ENCODE measurements around the gene XNDC1N. TPM values are rescaled to one million over a fixed set of nuclear protein-coding genes. Genes with fewer than 3 reads are reported as not detected.

The XNDC1N gene
- total RNA-seq, 1 experiment from 2014 or later = 18.5 TPM

- Mint-ChIP-seq H3K4me3 (ENCODE audit: low read depth, unreplicated experiment) (no peak overlapping the region), H3K4me1 (ENCODE audit: low read depth, unreplicated experiment) (peaks cover 11% of the 10 kb centered on the region), H3K27ac (ENCODE audit: unreplicated experiment) (no peak overlapping the region), H3K9me3 (ENCODE audit: low read depth, unreplicated experiment) (no peaks in the 10 kb centered on the region), H3K36me3 (ENCODE audit: insufficient read depth, unreplicated experiment) (peaks cover 7% of the 10 kb centered on the region), H3K27me3 (ENCODE audit: unreplicated experiment) (no peaks in the 10 kb centered on the region)
- TF ChIP-seq CTCF (IDR thresholded peaks at IDR 0.05; ENCODE audit: unreplicated experiment) = no peak
- CTCF ChIA-PET = no interaction called here
- intact Hi-C loops (cut with micrococcal nuclease; ENCODE audit: unreplicated experiment) = no loop called here
- BruUV-seq (replicated peaks) = no TSS peak
- no peak for DNase-seq
Measured at GRCh38 chr11:71962428-71963038, 34.1 kb upstream of the XNDC1N start.

- no peak for DNase-seq
- CTCF ChIA-PET = interaction anchor here (0.6 kb wide), 1 partner anchor 9 kb away, joined by 3 read pairs; no protein-coding TSS in a partner anchor
- BruUV-seq (replicated peaks) = no TSS peak
- no peak overlapping the region for H3K27ac Mint-ChIP-seq (ENCODE audit: unreplicated experiment)
- peaks cover 11% of the 10 kb centered on the region for H3K4me1 Mint-ChIP-seq (ENCODE audit: low read depth, unreplicated experiment)
- peaks cover 2% of the 10 kb centered on the region for H3K36me3 Mint-ChIP-seq (ENCODE audit: insufficient read depth, unreplicated experiment)
- H3K4me3 Mint-ChIP-seq (ENCODE audit: low read depth, unreplicated experiment) = no peak overlapping the region
- H3K27me3 Mint-ChIP-seq (ENCODE audit: unreplicated experiment) = no peaks in the 10 kb centered on the region
- no peaks in the 10 kb centered on the region for H3K9me3 Mint-ChIP-seq (ENCODE audit: low read depth, unreplicated experiment)
- no peak for TF ChIP-seq CTCF (IDR thresholded peaks at IDR 0.05; ENCODE audit: unreplicated experiment)
- intact Hi-C loops (cut with micrococcal nuclease; ENCODE audit: unreplicated experiment) = no loop called here
Measured at GRCh38 chr11:71955898-71956456, 27.6 kb upstream of the XNDC1N start.

- no TSS peak for BruUV-seq (replicated peaks)
- Mint-ChIP-seq H3K4me1 (ENCODE audit: low read depth, unreplicated experiment) (peaks cover 19% of the 10 kb centered on the region), H3K27ac (ENCODE audit: unreplicated experiment) (no peak overlapping the region), H3K27me3 (ENCODE audit: unreplicated experiment) (no peaks in the 10 kb centered on the region), H3K36me3 (ENCODE audit: insufficient read depth, unreplicated experiment) (peaks cover 4% of the 10 kb centered on the region), H3K9me3 (ENCODE audit: low read depth, unreplicated experiment) (no peaks in the 10 kb centered on the region), H3K4me3 (ENCODE audit: low read depth, unreplicated experiment) (no peak overlapping the region)
- CTCF ChIA-PET = no interaction called here
- TF ChIP-seq CTCF (IDR thresholded peaks at IDR 0.05; ENCODE audit: unreplicated experiment) = no peak
- no peak for DNase-seq
- intact Hi-C loops (cut with micrococcal nuclease; ENCODE audit: unreplicated experiment) = no loop called here
Measured at GRCh38 chr11:71951741-71952310, 23.4 kb upstream of the XNDC1N start.

- no peaks in the 10 kb centered on the region for H3K9me3 Mint-ChIP-seq (ENCODE audit: low read depth, unreplicated experiment)
- no peaks in the 10 kb centered on the region for H3K27me3 Mint-ChIP-seq (ENCODE audit: unreplicated experiment)
- peaks cover 4% of the 10 kb centered on the region for H3K36me3 Mint-ChIP-seq (ENCODE audit: insufficient read depth, unreplicated experiment)
- H3K27ac Mint-ChIP-seq (ENCODE audit: unreplicated experiment) = no peak overlapping the region
- H3K4me1 Mint-ChIP-seq (ENCODE audit: low read depth, unreplicated experiment) = peaks cover 39% of the 10 kb centered on the region
- DNase-seq = no peak
- TF ChIP-seq CTCF (IDR thresholded peaks at IDR 0.05; ENCODE audit: unreplicated experiment) = no peak
- CTCF ChIA-PET = interaction anchor here (0.8 kb wide), 1 partner anchor 16 kb away, joined by 3 read pairs; no protein-coding TSS in a partner anchor
- intact Hi-C loops (cut with micrococcal nuclease; ENCODE audit: unreplicated experiment) = no loop called here
- H3K4me3 Mint-ChIP-seq (ENCODE audit: low read depth, unreplicated experiment) = no peak overlapping the region
- BruUV-seq (replicated peaks) = no TSS peak
Measured at GRCh38 chr11:71949034-71949433, 20.6 kb upstream of the XNDC1N start.
